WTC11 (cell line): Measurements from ENCODE around the gene KCNIP2. TPM values are rescaled to one million over a fixed set of nuclear protein-coding genes. Genes with fewer than 3 reads are reported as not detected.

Experiments used
- ATAC-seq: fragments of 200-7000 bp; cut with Tn5 transposase; 2 replicates; pipeline ENCODE4 v1.10.0; 2021; ENCODE audit warnings: mild to moderate bottlenecking, moderate library complexity
- CTCF ChIA-PET: fragments of 300-600 bp; sonication (Branson Sonifier 250); formaldehyde crosslinking; loops from one replicate; lab custom pipeline; 2021; ENCODE audit warnings: antibody characterized with exemption; lab: Charles Lee
- POLR2A ChIA-PET: fragments of 350-600 bp; sonication (Branson Sonifier 250); formaldehyde crosslinking; loops from one replicate; lab custom pipeline; 2021; ENCODE audit warnings: antibody characterized with exemption; lab: Charles Lee
- DNase-seq: peaks from one replicate; pipeline ENCODE4 v3.0.0; 2021; ENCODE audit warnings: low spot score
- H3K27ac Mint-ChIP-seq: 2 replicates; pipeline ENCODE4 v1.8.0; 2021; ENCODE audit warnings: mixed read lengths
- H3K27me3 Mint-ChIP-seq: 2 replicates; pipeline ENCODE4 v1.8.0; 2021; ENCODE audit warnings: low read depth, mild to moderate bottlenecking, moderate library complexity, mixed read lengths
- H3K36me3 Mint-ChIP-seq: 2 replicates; pipeline ENCODE4 v1.8.0; 2021; ENCODE audit warnings: mixed read lengths
- H3K4me1 Mint-ChIP-seq: 2 replicates; pipeline ENCODE4 v1.8.0; 2022; ENCODE audit warnings: mixed read lengths
- H3K4me3 Mint-ChIP-seq: 2 replicates; pipeline ENCODE4 v1.8.0; 2021; ENCODE audit warnings: mild to moderate bottlenecking, moderate library complexity, mixed read lengths
- H3K9me3 Mint-ChIP-seq: 2 replicates; pipeline ENCODE4 v1.8.0; 2021; ENCODE audit warnings: mixed read lengths
- ATF1 ChIP-seq: sonication (generic); formaldehyde crosslinking; IDR thresholded peaks from 2 replicates; pipeline ENCODE4 v1.8.1; 2023; ENCODE audit warnings: mild to moderate bottlenecking, moderate library complexity, missing genetic modification reagents
- ATF3 ChIP-seq: sonication (generic); formaldehyde crosslinking; conservative IDR thresholded peaks from 2 replicates; pipeline ENCODE4 v1.8.1; 2022; ENCODE audit warnings: mild to moderate bottlenecking, missing genetic modification reagents
- CREB1 ChIP-seq: sonication (generic); formaldehyde crosslinking; IDR thresholded peaks from 2 replicates; pipeline ENCODE4 v1.8.0; 2023; ENCODE audit warnings: mild to moderate bottlenecking, missing genetic modification reagents
- CREM ChIP-seq: sonication (generic); formaldehyde crosslinking; IDR thresholded peaks from 2 replicates; pipeline ENCODE4 v1.8.1; 2022; ENCODE audit warnings: mild to moderate bottlenecking, missing genetic modification reagents, moderate library complexity
- EMX1 ChIP-seq: fragments of 250-450 bp; sonication (Bioruptor Pico); IDR thresholded peaks from 2 replicates; pipeline ENCODE4 v1.8.0; 2021; ENCODE audit warnings: mild to moderate bottlenecking
- GABPB1 ChIP-seq: sonication (generic); formaldehyde crosslinking; IDR thresholded peaks from 2 replicates; pipeline ENCODE4 v1.8.1; 2023; ENCODE audit warnings: mild to moderate bottlenecking, missing genetic modification reagents
- MYBL2 ChIP-seq: sonication (generic); formaldehyde crosslinking; IDR thresholded peaks from 2 replicates; pipeline ENCODE4 v1.8.1; 2023; ENCODE audit warnings: mild to moderate bottlenecking, moderate library complexity, missing genetic modification reagents
- NFATC4 ChIP-seq: fragments of 250-450 bp; sonication (Bioruptor Pico); IDR thresholded peaks from 2 replicates; pipeline ENCODE4 v1.9.0; 2021; ENCODE audit warnings: mild to moderate bottlenecking
- NFYB ChIP-seq: sonication (generic); formaldehyde crosslinking; conservative IDR thresholded peaks from 2 replicates; pipeline ENCODE4 v1.8.0; 2022; ENCODE audit warnings: low read depth, missing genetic modification reagents
- PREB ChIP-seq: sonication (generic); formaldehyde crosslinking; IDR thresholded peaks from 2 replicates; pipeline ENCODE4 v1.8.1; 2022; ENCODE audit warnings: mild to moderate bottlenecking, missing genetic modification reagents, moderate library complexity, borderline replicate concordance
- SP1 ChIP-seq: sonication (generic); formaldehyde crosslinking; conservative IDR thresholded peaks from 2 replicates; pipeline ENCODE4 v1.8.1; 2022; ENCODE audit warnings: missing genetic modification reagents
- TEAD1 ChIP-seq: sonication (generic); formaldehyde crosslinking; IDR thresholded peaks from 2 replicates; pipeline ENCODE4 v1.8.0; 2022; ENCODE audit warnings: mild to moderate bottlenecking, missing genetic modification reagents
- ZNF219 ChIP-seq: sonication (generic); formaldehyde crosslinking; IDR thresholded peaks from 2 replicates; pipeline ENCODE4 v1.8.0; 2023; ENCODE audit warnings: missing genetic modification reagents, mild to moderate bottlenecking, borderline replicate concordance
- ZNF263 ChIP-seq: sonication (generic); formaldehyde crosslinking; IDR thresholded peaks from 2 replicates; pipeline ENCODE4 v1.8.1; 2022; ENCODE audit warnings: low read depth, mild to moderate bottlenecking, moderate library complexity, missing genetic modification reagents
- ZNF423 ChIP-seq: fragments of 250-450 bp; sonication (Bioruptor Pico); IDR thresholded peaks from 2 replicates; pipeline ENCODE4 v2.1.2; 2022; ENCODE audit warnings: mild to moderate bottlenecking, moderate library complexity
- ZNF532 ChIP-seq: fragments of 250-450 bp; sonication (Bioruptor Pico); IDR thresholded peaks from 2 replicates; pipeline ENCODE4 v1.9.0; 2021; ENCODE audit warnings: mild to moderate bottlenecking, borderline replicate concordance
- total RNA-seq: library from RNA; stranded (reverse); gene quantifications from 3 replicates; pipeline ENCODE4 v1.2.3, GENCODE V29; 2021
- TF ChIP-seq, protein P1 (sequence below): sonication (generic); formaldehyde crosslinking; IDR thresholded peaks from 2 replicates; pipeline ENCODE4 v1.8.1; 2023; ENCODE audit warnings: mild to moderate bottlenecking, missing genetic modification reagents, moderate library complexity
- TF ChIP-seq, protein P2 (sequence below): sonication (generic); formaldehyde crosslinking; IDR thresholded peaks from 2 replicates; pipeline ENCODE4 v1.8.1; 2022; ENCODE audit warnings: missing genetic modification reagents, borderline replicate concordance
- TF ChIP-seq, protein P3 (sequence below): fragments of 250-450 bp; sonication (Bioruptor Pico); conservative IDR thresholded peaks from 2 replicates; pipeline ENCODE4 v1.9.0; 2021; ENCODE audit warnings: mild to moderate bottlenecking
- TF ChIP-seq, protein P4 (sequence below): sonication (generic); formaldehyde crosslinking; IDR thresholded peaks from 2 replicates; pipeline ENCODE4 v1.8.0; 2022; ENCODE audit warnings: mild to moderate bottlenecking, missing genetic modification reagents

The KCNIP2 gene
- total RNA-seq, 1 experiment from 2014 or later: 5.2 TPM

DNA sequence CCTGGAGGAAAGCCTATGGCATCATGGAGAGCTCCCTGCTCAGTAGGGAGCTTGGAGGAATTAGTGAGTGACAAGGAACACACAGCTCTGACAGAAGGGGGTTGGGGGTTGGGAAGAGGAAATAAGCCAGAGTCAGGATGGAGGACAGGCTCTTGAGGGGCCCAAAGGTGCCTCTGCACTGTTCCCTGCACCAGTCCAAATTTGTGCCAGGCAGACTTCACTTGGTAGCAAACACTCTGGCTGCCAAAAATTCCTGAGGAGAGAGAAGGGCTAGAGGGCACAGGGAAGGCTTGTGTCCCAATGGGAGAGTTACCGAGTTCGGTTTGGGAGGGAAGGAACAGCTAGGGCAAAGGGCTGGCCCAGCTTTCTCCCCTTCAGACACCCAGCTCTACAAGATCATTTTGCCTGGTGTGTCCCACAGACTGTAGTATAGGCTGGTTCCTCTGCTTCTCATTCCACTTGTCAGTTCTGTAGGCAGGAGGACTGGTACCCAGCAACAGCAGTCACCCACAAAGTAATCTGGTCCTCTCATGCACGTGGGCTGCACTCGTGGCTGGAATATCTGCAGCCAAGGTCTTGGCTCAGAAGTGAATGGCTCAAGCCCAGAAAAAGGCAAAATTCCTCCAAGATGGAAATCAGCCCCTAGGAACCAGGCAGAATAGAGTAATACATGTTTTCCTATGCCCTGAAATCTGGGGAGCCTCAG, 8.0 kb upstream of the KCNIP2 start:
- no peak overlapping the region for H3K4me3 Mint-ChIP-seq
- POLR2A ChIA-PET: no interaction called here
- CTCF ChIA-PET: interaction anchor here (0.7 to 4.2 kb wide), 6 partner anchors 8 to 222 kb away, joined by 3 to 41 read pairs (median 4); partner anchors contain the start of gene KCNIP2
- peaks cover 26% of the 10 kb centered on the region for H3K4me1 Mint-ChIP-seq
- H3K27ac Mint-ChIP-seq: no peak overlapping the region
- no peaks in the 10 kb centered on the region for H3K9me3 Mint-ChIP-seq
- no peaks in the 10 kb centered on the region for H3K36me3 Mint-ChIP-seq
- no peak for TF ChIP-seq ZNF219
- TF ChIP-seq, protein P1, sequence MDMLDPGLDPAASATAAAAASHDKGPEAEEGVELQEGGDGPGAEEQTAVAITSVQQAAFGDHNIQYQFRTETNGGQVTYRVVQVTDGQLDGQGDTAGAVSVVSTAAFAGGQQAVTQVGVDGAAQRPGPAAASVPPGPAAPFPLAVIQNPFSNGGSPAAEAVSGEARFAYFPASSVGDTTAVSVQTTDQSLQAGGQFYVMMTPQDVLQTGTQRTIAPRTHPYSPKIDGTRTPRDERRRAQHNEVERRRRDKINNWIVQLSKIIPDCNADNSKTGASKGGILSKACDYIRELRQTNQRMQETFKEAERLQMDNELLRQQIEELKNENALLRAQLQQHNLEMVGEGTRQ: no peak
- TF ChIP-seq GABPB1: no peak
- TF ChIP-seq NFATC4 (CRISPR knock-in tag): no peak
- TF ChIP-seq, protein P2, sequence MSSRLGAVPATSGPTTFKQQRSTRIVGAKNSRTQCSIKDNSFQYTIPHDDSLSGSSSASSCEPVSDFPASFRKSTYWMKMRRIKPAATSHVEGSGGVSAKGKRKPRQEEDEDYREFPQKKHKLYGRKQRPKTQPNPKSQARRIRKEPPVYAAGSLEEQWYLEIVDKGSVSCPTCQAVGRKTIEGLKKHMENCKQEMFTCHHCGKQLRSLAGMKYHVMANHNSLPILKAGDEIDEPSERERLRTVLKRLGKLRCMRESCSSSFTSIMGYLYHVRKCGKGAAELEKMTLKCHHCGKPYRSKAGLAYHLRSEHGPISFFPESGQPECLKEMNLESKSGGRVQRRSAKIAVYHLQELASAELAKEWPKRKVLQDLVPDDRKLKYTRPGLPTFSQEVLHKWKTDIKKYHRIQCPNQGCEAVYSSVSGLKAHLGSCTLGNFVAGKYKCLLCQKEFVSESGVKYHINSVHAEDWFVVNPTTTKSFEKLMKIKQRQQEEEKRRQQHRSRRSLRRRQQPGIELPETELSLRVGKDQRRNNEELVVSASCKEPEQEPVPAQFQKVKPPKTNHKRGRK (CRISPR knock-in tag): no peak
- no peak for TF ChIP-seq ZNF423 (CRISPR knock-in tag)
- no peak for TF ChIP-seq EMX1 (CRISPR knock-in tag)
- TF ChIP-seq ATF3 (CRISPR knock-in tag): no peak
- no peak for TF ChIP-seq TEAD1 (CRISPR knock-in tag)
- TF ChIP-seq ATF1: no peak
- no peak for TF ChIP-seq CREB1 (CRISPR knock-in tag)
- TF ChIP-seq MYBL2 (CRISPR knock-in tag): no peak
- TF ChIP-seq, protein P3, sequence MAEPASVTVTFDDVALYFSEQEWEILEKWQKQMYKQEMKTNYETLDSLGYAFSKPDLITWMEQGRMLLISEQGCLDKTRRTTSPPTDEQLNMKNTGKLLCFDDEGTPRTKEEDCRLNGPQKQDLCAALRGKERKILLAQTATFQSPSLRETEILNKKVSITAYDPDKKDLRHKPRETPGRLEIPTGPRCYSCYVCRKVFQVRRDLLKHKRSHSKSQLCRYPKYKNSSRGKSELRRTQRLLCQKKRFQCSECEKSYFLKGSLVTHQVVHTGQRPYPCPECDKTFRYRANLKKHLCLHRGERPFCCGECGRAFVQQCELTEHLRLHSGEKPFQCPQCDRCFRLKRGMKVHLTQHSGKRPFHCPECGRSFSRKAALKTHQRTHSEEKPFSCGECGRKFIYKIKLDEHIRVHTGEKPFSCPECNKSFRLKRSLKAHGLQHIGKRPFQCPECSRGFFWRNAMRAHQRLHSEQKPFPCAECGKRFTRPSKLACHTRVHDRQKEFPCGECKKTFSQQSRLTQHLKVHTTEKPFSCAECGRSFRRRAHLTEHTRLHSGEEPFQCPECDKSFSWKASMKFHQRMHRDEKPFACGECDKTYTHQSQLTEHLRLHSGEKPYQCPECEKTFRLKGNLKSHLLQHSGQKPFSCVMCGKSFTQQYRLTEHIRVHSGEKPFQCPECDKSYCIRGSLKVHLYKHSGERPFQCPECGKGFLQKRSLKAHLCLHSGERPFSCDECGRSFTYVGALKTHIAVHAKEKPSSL (CRISPR knock-in tag): no peak
- TF ChIP-seq SP1 (CRISPR knock-in tag): no peak
- TF ChIP-seq, protein P4, sequence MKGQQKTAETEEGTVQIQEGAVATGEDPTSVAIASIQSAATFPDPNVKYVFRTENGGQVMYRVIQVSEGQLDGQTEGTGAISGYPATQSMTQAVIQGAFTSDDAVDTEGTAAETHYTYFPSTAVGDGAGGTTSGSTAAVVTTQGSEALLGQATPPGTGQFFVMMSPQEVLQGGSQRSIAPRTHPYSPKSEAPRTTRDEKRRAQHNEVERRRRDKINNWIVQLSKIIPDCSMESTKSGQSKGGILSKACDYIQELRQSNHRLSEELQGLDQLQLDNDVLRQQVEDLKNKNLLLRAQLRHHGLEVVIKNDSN: no peak
- no peak for TF ChIP-seq ZNF263 (CRISPR knock-in tag)
- no peak for TF ChIP-seq PREB (CRISPR knock-in tag)
- TF ChIP-seq NFYB (CRISPR knock-in tag): no peak
- DNase-seq: no peak
- no peak for ATAC-seq
- no peaks in the 10 kb centered on the region for H3K27me3 Mint-ChIP-seq

DNA sequence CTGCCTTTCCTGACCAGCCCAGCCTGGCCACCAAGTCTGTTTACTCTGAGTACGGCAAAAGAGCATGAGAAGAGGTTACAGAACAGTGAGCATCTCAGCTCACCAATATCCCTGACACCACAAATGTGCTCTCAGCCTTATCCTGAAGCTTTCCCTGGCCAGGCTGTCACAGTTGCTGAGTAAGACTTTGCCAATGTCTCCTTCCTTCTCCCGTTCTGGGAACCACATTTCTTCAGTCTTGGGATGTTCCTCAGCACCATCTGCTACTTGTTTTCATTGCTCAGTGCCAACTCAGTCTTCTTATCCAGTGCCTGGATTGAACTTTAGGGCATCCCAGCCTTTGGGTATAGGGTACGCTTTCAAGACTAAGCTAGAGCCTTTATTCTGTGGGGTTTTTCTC, 7.1 kb upstream of the KCNIP2 start:
- DNase-seq (no peak), ATAC-seq (no peak)
- no peak for TF ChIP-seq CREM (CRISPR knock-in tag)
- no peak for TF ChIP-seq ZNF532 (CRISPR knock-in tag)
- Mint-ChIP-seq H3K27me3 (no peaks in the 10 kb centered on the region), H3K27ac (no peak overlapping the region), H3K9me3 (no peaks in the 10 kb centered on the region), H3K4me3 (no peak overlapping the region), H3K36me3 (no peaks in the 10 kb centered on the region), H3K4me1 (peaks cover 26% of the 10 kb centered on the region)
- ChIA-PET POLR2A (no interaction called here), CTCF (interaction anchor here (0.9 to 4.2 kb wide), 2 partner anchors 10 to 163 kb away, joined by 3 to 41 read pairs; no protein-coding TSS in a partner anchor)
